Esophagus squamous epithelium (tissue), 4 donors: ENCODE measurements around the gene CDC40.

ENCODE experiments used
- POLR2A ChIP-seq, 4 donors: fragments of 450-650 bp; IDR thresholded peaks; one replicate each; pipeline ENCODE4 v1.6.1; 2017; ENCODE audit warnings: antibody characterized with exemption in 4 of 4, mild to moderate bottlenecking in 4 of 4, moderate library complexity in 3 of 4
- TF ChIP-seq, protein P1 (sequence below), 6 experiments: fragments of 450-650 bp in 4 of 6; fragments of 200-600 bp in 2 of 6; sonication (generic) in 2 of 6; IDR thresholded peaks; one replicate each; pipeline ENCODE4 v1.5.1; 2016 to 2019; ENCODE audit warnings: antibody characterized with exemption in 6 of 6, mild to moderate bottlenecking in 4 of 6, moderate library complexity in 4 of 6

DNA sequence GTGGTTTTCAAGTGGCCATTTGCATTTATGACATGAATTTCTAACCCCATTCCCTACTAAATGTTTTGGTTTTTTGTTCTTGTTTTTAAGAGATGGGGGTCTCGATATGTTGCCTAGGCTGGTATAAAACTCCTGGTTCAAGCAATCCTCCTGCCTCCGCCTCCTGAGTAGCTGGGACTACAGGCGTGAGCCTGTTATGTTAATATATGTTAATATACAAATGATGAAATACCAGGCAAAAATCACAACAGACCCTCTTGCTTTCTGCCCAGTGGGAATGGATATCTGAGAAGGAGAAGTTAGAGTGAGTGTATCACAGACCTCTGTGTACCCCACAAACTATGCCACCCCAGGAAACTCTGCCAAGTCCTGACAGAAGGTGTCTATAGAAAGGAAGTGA lies 66.2 kb downstream of the CDC40 start:
- TF ChIP-seq, protein P1, sequence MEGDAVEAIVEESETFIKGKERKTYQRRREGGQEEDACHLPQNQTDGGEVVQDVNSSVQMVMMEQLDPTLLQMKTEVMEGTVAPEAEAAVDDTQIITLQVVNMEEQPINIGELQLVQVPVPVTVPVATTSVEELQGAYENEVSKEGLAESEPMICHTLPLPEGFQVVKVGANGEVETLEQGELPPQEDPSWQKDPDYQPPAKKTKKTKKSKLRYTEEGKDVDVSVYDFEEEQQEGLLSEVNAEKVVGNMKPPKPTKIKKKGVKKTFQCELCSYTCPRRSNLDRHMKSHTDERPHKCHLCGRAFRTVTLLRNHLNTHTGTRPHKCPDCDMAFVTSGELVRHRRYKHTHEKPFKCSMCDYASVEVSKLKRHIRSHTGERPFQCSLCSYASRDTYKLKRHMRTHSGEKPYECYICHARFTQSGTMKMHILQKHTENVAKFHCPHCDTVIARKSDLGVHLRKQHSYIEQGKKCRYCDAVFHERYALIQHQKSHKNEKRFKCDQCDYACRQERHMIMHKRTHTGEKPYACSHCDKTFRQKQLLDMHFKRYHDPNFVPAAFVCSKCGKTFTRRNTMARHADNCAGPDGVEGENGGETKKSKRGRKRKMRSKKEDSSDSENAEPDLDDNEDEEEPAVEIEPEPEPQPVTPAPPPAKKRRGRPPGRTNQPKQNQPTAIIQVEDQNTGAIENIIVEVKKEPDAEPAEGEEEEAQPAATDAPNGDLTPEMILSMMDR (IDR thresholded peaks at IDR 0.05): no peak
- TF ChIP-seq POLR2A (IDR thresholded peaks at IDR 0.05): no peak
